NB4 (cell line): ENCODE results near the gene ZNF248.

Experiments used
- CTCF ChIP-seq: IDR thresholded peaks from one replicate; pipeline ENCODE4 v1.5.1; 2012; ENCODE audit warnings: low read depth, low read length
- MAX ChIP-seq: IDR thresholded peaks from 2 replicates; pipeline ENCODE4 v1.6.1; 2011; ENCODE audit warnings: low read depth, low read length
- MYC ChIP-seq: IDR thresholded peaks from 2 replicates; pipeline ENCODE4 v1.6.1; 2011; ENCODE audit warnings: low read depth, low read length
- POLR2A ChIP-seq: IDR thresholded peaks from 2 replicates; pipeline ENCODE4 v1.6.1; 2011; ENCODE audit warnings: mild to moderate bottlenecking; ENCODE audit not compliant: insufficient read length; ENCODE audit errors: extremely low read depth

- TF ChIP-seq MAX (no peak), CTCF (no peak), POLR2A (no peak), MYC (no peak)
Observed at GRCh38 chr10:37844644-37845043, 12.8 kb downstream of the ZNF248 start.
